Inflammatory macrophage treated with lipopolysaccharide for 4 hours (primary cell): Measurements from ENCODE around the gene FBXW5.

ENCODE experiments used
- DNase-seq: peaks from one replicate; pipeline ENCODE4 v3.0.0-alpha.2; 2020

The FBXW5 gene, protein sequence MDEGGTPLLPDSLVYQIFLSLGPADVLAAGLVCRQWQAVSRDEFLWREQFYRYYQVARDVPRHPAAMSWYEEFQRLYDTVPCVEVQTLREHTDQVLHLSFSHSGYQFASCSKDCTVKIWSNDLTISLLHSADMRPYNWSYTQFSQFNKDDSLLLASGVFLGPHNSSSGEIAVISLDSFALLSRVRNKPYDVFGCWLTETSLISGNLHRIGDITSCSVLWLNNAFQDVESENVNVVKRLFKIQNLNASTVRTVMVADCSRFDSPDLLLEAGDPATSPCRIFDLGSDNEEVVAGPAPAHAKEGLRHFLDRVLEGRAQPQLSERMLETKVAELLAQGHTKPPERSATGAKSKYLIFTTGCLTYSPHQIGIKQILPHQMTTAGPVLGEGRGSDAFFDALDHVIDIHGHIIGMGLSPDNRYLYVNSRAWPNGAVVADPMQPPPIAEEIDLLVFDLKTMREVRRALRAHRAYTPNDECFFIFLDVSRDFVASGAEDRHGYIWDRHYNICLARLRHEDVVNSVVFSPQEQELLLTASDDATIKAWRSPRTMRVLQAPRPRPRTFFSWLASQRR

DNA sequence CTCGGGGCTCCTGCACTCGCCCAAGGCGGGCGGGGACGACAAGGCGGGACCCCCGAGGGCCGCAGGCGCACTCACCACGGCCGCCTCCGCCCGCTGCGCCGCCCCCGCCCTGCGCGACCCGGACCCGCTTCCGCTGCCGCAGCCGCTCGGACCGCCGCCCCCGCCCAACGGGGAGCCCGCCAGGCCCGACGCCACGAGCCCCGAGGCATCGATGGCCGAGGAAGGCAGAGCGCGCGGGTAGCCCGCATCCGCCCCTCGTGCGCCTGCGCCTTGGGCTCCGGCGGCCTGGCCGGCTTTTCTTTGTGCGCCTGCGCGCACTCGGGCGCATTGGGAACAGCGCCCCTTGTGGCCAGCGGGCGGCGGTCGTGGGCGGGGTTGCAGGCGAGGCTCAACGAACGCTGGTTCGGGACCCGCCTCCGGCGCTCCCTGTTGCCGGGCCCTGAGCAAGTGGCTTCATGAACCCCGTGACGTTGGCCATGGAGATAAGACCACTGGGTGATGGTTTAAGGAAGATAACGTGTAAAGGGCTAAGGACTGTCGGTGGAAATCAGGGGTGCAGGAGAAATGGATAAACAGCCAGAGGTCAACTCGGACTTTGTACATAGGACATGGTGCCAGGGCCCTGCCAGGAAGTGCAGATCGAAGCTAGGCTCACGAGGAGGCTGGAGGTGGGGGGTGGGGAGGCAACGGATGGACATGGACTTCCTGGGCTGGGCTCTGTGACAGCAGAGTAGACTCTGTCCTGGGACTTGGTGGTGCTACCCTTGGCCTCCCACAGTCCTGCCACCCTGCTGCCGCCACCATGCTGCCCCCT is at the start of gene FBXW5, which contains the start of gene C8G:
Gene FBXW5, minus strand, starts transcription at position 220 of the 814 bp plus-strand sequence. CDS start 655 bp downstream, outside the sequence.
Gene C8G, plus strand, starts transcription at position 725 of the 814 bp plus-strand sequence. Its CDS starts 78 bp downstream, at position 803.
- peak; percentile 96 for DNase-seq

GRCh38 chr9:136992819-136993369 is 48.4 kb upstream of the FBXW5 start:
- DNase-seq: no peak

GRCh38 chr9:136991993-136992818 is 47.7 kb upstream of the FBXW5 start, which contains the start of gene PAXX:
Gene PAXX (plus strand): TSS chr9:136992422. CDS start chr9:136992444, 22 bp downstream.
- DNase-seq: peak; percentile 93

DNA sequence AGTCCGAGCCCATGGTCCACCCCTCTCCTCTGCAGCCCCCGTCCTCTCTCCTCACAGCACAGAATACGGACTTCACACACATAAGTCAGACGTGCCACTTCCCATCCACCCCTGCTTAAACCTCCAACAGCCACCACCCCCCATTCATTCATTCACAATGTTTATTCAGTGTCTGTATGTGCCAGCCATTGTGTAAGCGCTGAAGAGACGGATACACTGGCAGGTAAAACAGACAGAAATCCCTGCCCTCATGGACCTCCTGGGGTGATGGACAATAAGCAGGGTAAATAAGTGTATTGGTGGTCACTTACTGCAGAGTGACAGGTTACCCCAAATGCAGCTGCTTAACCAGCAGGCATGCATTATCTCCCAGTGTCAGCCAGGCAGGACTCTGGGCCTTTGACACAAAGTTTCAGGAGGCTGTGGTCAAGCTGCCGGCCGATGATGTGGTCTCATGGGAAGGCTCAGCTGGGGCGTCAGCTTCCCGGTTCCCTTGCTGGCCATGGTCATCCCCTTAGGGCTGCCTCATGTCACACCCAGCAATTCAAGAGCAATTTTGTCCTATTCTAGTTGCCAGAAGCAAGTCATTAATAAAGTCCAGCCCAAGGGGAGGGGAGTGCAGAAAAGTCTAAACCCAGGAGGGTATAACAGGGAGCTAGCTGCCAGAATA is 45.8 kb upstream of the FBXW5 start:
- no peak for DNase-seq

DNA sequence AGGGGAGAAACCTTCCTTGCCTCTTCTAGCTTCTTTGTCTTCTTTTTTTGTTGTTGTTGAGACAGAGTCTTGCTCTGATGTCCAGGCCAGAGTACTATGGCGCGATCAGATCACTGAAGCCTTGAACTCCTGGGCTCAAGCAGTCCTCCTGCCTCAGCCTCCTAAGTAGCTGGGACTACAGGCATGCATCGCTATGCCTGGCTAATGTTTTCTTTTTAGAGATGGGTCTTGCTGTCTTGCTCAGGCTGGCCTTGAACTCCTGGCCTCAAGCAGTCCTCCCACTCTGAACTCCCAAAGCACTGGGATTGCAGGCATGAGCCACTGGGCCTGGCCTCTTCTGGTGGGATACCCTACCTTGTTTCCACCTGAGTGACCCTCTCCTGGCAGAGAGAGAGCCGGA is 44.3 kb upstream of the FBXW5 start:
- DNase-seq: no peak

GRCh38 chr9:136985853-136986252 is 41.3 kb upstream of the FBXW5 start:
- DNase-seq: no peak

DNA sequence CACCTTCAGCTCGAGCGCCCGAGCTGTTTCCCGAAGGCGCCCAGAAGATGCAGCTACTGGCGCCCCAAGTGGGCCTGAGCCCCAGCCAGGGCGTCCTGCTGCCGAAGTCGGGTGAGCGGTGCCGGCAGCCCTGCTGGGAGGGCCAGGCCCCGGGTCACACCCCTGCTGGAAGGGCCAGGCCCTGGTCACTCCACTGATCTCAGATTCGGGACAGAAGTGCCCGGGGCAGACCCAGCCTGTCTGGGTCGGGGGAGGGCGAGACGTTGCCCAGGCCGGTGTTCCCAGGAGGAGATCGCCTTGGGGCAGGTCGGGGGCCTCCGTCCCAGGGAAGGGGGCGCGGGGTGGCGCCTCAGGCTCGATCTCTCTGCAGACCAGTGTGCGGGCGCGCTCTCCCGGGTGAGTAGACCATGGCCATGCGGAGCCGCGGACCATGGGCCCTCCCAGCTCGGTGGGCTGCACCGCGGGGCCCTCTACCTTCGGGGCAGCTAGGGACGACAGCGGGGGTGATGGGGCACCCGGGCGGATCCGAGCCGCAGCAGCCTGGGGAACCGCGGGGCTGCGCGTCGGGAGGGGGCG is 40.6 kb upstream of the FBXW5 start:
- DNase-seq: no peak

- no peak for DNase-seq
Observed at GRCh38 chr9:136984464-136985026, 40.0 kb upstream of the FBXW5 start.

- DNase-seq: no peak
Observed at GRCh38 chr9:136983656-136984314, 39.2 kb upstream of the FBXW5 start.

- no peak for DNase-seq
Observed at GRCh38 chr9:136983167-136983566, 38.6 kb upstream of the FBXW5 start.

DNA sequence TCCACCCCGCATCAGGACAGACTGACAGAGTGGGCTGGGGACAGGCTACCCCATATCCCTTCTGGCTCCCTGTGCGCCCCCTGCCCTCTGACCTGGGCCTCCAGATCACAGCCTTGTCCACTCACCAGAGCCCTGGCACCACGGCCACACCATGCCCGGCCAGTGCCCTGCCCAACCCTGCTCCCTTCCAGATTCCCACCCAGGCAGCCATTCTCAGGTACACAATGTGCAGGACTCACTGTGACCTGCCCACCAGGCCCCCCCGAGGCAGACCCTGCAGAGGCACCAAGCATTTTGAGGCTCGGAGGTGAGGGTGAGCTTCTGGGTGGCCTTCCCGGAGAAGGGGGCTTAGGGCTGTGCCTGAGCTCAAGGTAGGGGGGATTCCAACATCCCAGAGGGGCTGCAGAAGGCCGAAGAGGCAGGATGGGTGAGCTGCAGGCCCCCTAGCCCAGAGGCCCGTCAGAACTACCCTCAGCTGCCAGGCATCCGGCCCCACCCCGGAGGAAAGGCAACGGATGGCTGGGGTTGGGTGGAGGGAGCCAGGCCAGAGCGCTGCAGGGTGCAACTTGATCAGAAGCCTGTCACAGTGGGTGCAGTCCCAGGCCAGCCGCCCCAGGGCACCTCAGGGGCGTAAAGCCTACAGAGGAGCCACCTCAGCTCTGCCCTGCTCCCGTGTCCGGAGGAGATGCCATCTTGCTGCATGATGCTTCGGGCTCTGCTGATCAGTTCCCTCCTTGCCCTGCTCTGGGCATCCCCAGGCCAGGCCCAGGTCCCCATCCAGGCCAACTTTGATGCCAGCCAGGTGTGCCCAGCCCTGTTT is 37.9 kb upstream of the FBXW5 start, which contains the start of gene LCNL1:
Gene LCNL1, plus strand, starts transcription at position 762 of the 820 bp plus-strand sequence. CDS start 594 bp downstream, outside the sequence.
- no peak for DNase-seq

DNA sequence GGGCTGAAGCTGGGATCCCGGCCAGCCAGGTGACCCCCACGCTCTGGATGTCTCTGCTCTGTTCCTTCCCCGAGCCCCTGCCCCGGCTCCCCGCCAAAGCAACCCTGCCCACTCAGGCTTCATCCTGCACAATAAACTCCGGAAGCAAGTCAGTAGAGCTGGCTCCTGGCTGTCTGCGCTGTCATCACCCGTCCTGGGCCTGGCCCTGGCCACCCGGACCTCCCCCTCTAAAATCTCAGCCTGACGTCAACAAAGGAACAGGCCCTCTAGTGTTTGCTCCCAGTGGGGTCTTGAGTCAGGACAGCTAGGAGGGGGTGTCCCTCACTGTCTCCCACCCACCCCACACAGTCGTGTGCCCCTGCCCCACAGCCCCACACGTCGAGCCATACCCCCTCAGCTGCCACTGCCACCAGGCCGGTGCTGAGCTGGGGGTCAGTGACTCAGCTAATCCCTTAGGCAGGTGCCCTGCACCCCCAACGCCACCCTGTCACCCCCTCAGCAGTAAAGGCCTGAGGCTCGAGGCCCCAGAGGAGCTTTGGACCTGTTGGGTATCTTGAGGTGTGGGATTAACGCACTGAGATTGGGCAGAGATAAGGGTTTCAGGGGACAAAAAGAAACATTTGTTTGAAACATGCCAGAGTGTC is 37.2 kb upstream of the FBXW5 start:
- DNase-seq: no peak

DNA sequence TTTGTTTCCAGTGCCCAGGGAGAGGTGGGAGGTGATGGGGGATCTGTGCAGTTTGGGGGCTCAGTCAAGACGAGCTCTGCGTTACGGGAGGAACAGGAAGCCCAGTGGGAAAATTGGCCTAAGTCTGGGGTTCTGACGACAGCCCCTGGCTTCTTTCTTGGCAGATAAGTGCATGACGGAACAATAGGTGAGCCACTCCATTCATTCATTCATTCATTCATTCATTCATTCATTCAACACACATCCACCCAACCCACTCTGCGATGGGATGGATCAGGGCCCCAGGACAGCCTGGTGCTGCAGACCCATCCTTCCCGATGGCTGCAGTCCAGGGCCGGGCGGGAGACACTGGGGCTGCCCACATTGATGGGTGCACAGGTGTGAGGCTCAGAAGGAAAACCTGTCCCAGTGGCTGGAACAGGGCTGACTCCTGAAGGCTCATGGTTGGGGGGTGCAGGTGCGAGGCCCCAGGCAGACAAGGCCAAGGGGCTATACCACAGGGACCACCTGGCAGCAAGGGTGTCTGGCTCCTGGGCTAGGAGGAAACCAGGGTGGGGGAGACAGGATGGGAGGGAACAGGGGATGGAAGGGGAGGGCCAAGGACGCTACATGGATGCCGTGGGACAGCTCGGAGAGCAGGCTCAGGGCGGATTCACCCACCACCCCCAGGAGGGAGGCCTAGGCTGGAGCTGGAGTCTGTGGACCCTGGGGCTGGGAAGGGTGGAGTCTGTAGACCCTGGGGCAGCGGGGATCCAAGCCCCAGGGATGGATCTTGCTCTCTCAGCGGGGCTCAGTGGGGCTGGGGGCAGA is 36.3 kb upstream of the FBXW5 start:
- no peak for DNase-seq

DNA sequence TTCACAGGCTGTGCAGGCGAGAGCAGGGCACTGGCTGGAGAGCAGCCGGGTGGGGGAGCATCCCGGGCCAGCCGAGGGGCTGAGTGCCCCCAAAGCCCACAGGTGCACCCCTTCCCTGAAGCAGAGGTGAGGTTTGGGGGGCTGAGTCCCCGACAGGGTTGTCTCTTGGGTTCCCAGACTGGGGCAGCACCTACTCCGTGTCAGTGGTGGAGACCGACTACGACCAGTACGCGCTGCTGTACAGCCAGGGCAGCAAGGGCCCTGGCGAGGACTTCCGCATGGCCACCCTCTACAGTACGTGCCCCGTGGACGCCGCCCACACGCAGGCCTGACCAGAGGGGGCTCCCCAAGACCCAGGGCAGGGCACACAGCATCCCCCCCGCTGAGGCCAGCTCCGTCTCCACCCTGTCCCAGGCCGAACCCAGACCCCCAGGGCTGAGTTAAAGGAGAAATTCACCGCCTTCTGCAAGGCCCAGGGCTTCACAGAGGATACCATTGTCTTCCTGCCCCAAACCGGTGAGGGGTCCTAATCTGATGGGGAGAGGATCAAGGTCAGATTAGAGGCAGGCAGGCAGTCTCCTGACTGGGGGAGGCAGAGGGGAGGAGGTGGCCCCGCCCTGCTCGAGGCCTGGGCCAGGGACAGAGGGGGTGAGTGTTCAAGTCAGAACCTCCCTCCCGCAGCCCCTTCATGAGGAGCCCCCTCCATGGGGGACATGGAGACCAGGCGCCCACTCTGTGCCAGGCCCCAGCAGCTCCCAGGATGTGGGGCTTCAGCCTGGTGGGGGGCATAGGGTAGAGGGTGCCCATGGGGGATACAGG is 35.4 kb upstream of the FBXW5 start:
- no peak for DNase-seq

DNA sequence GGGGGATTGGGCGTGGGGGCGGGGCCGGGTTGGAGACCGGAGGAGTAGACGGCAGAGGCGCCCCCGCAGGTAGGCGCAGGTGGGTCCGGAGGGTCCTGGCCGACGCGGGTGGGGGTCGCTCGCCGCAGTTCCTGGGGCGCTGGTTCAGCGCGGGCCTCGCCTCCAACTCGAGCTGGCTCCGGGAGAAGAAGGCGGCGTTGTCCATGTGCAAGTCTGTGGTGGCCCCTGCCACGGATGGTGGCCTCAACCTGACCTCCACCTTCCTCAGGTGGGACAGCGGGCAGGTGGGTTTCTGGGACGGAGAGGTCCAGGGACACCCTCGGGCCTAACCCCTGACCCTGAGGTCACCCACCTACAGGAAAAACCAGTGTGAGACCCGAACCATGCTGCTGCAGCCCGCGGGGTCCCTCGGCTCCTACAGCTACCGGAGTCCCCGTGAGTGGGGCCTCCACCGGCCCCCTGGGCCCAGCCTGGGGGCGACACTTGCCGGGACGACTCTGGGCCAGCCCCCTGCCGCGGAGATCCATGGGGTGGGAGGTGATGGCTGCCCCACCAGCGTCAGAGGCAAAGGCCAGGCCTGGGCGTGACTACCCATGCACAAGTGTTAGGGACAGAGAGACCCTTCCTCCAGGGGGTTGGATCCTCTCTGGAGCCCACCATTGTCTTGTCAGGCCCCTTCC is 34.5 kb upstream of the FBXW5 start:
- no peak for DNase-seq
